ENCODE results near the gene RNF25. TPM values are rescaled to one million over a fixed set of nuclear protein-coding genes. Genes with fewer than 3 reads are reported as not detected.

Gene RNF25
- total and polyA plus RNA-seq, 2 experiments from 2014 or later: 18.3 to 22.2 TPM

DNA sequence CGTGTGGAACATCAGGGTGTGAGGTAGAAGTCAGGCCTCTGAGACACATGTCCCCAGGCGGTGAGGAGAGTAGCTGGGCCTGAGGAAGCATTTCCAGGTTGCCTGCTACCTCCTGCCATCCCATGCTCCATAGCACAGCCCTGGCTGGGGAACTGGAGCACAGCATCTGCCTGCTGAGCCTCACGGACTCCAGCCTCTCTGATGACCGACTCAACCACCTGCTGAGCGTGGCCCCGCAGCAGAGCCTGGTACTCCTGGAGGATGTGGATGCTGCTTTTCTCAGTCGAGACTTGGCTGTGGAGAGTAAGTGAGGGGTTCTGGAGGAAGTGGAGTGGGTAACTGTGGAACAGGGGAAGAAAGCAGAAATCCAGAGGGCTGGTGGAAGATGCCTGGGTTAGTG, 9.4 kb downstream of the RNF25 start (continued):
- TF ChIP-seq, protein P1, sequence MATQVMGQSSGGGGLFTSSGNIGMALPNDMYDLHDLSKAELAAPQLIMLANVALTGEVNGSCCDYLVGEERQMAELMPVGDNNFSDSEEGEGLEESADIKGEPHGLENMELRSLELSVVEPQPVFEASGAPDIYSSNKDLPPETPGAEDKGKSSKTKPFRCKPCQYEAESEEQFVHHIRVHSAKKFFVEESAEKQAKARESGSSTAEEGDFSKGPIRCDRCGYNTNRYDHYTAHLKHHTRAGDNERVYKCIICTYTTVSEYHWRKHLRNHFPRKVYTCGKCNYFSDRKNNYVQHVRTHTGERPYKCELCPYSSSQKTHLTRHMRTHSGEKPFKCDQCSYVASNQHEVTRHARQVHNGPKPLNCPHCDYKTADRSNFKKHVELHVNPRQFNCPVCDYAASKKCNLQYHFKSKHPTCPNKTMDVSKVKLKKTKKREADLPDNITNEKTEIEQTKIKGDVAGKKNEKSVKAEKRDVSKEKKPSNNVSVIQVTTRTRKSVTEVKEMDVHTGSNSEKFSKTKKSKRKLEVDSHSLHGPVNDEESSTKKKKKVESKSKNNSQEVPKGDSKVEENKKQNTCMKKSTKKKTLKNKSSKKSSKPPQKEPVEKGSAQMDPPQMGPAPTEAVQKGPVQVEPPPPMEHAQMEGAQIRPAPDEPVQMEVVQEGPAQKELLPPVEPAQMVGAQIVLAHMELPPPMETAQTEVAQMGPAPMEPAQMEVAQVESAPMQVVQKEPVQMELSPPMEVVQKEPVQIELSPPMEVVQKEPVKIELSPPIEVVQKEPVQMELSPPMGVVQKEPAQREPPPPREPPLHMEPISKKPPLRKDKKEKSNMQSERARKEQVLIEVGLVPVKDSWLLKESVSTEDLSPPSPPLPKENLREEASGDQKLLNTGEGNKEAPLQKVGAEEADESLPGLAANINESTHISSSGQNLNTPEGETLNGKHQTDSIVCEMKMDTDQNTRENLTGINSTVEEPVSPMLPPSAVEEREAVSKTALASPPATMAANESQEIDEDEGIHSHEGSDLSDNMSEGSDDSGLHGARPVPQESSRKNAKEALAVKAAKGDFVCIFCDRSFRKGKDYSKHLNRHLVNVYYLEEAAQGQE (IDR thresholded peaks at IDR 0.05; ENCODE audit: unreplicated experiment): no peak
- TF ChIP-seq NANOG (IDR thresholded peaks at IDR 0.05; ENCODE audit: borderline replicate concordance) (no peak), EZH2 (IDR thresholded peaks at IDR 0.05; ENCODE audit: low read depth, unreplicated experiment) (no peak)

DNA sequence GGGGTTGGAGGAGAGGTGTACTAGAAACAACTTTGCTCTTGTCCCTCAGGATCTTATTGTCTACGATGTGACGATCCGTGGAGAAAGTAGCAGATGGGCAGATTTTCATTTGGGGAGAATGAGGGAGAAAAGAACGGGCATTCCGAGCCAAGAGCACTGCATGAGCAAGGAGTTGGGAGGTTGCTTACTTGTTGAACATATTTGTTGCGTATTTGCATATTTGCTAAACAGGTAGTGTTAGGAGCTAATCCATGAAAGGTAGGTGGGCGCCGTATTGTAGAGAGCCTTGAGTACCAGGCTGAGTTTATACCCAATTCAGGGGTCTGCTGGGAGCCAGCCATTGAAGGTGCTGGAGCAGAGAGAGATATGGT, 11.8 kb downstream of the RNF25 start:
- H2AFZ ChIP-seq: peak overlapping the region; percentile 98
- no peaks in the 10 kb centered on the region for H3K27me3 Mint-ChIP-seq (ENCODE audit: insufficient read depth, low read depth, poor library complexity)
- peaks cover 19% of the 10 kb centered on the region for H4K20me1 ChIP-seq (replicated peaks; ENCODE audit: insufficient read depth)
- no peaks in the 10 kb centered on the region for H3K27me3 ChIP-seq (ENCODE audit: insufficient read depth)
- DNase-seq (ENCODE audit: low spot score) (no peak), ATAC-seq (no peak)
- no peak overlapping the region for H3K27ac ChIP-seq (ENCODE audit: low read depth)
- H3K4me2 ChIP-seq: peak overlapping the region; percentile 95
- peak overlapping the region; percentile 97 for H3K4me3 ChIP-seq
- peaks cover 58% of the 10 kb centered on the region for H3K36me3 Mint-ChIP-seq (ENCODE audit: low read depth)
- peaks cover 5% of the 10 kb centered on the region for H3K4me1 ChIP-seq (ENCODE audit: insufficient read depth)
- H3K4me3 Mint-ChIP-seq: peak overlapping the region; percentile 95
- peak overlapping the region; percentile 89; the same call in 1 of the 2 replicates for H3K27ac Mint-ChIP-seq
- peaks cover 21% of the 10 kb centered on the region for H3K36me3 ChIP-seq (ENCODE audit: insufficient read depth)
- H3K79me2 ChIP-seq (replicated peaks; ENCODE audit: insufficient read depth): peaks cover 16% of the 10 kb centered on the region
- H3F3A ChIP-seq (replicated peaks; ENCODE audit: low read depth): 0 out of 2 replicates have a peak, but pooled peaks cover 12% of the 10 kb centered on the region
- H3K9me2 ChIP-seq (ENCODE audit: insufficient read depth): no peaks in the 10 kb centered on the region
- H3K4me1 Mint-ChIP-seq: peaks cover 8% of the 10 kb centered on the region
- no peaks in the 10 kb centered on the region for H3K9me3 Mint-ChIP-seq
- TF ChIP-seq, protein P2, sequence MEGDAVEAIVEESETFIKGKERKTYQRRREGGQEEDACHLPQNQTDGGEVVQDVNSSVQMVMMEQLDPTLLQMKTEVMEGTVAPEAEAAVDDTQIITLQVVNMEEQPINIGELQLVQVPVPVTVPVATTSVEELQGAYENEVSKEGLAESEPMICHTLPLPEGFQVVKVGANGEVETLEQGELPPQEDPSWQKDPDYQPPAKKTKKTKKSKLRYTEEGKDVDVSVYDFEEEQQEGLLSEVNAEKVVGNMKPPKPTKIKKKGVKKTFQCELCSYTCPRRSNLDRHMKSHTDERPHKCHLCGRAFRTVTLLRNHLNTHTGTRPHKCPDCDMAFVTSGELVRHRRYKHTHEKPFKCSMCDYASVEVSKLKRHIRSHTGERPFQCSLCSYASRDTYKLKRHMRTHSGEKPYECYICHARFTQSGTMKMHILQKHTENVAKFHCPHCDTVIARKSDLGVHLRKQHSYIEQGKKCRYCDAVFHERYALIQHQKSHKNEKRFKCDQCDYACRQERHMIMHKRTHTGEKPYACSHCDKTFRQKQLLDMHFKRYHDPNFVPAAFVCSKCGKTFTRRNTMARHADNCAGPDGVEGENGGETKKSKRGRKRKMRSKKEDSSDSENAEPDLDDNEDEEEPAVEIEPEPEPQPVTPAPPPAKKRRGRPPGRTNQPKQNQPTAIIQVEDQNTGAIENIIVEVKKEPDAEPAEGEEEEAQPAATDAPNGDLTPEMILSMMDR (conservative IDR thresholded peaks at IDR 0.05; ENCODE audit: low read depth in 2 of 2): no peak
- TF ChIP-seq JUNB (IDR thresholded peaks at IDR 0.05; ENCODE audit: unreplicated experiment) (no peak), POLR2AphosphoS5 (IDR thresholded peaks at IDR 0.05; ENCODE audit: low read depth) (no peak), EZH2 (IDR thresholded peaks at IDR 0.05; ENCODE audit: low read depth, unreplicated experiment) (no peak), ZNF331 (CRISPR knock-in tag; IDR thresholded peaks at IDR 0.05; ENCODE audit: low read depth) (no peak), ZNF114 (CRISPR knock-in tag; IDR thresholded peaks at IDR 0.05) (no peak), NANOG (IDR thresholded peaks at IDR 0.05; ENCODE audit: borderline replicate concordance) (no peak), CREB1 (CRISPR knock-in tag; IDR thresholded peaks at IDR 0.05; ENCODE audit: low read depth) (no peak), STAT1 (IDR thresholded peaks at IDR 0.05; ENCODE audit: unreplicated experiment) (no peak)
- TF ChIP-seq, protein P1 (IDR thresholded peaks at IDR 0.05; ENCODE audit: unreplicated experiment): no peak
- TF ChIP-seq, protein P3, sequence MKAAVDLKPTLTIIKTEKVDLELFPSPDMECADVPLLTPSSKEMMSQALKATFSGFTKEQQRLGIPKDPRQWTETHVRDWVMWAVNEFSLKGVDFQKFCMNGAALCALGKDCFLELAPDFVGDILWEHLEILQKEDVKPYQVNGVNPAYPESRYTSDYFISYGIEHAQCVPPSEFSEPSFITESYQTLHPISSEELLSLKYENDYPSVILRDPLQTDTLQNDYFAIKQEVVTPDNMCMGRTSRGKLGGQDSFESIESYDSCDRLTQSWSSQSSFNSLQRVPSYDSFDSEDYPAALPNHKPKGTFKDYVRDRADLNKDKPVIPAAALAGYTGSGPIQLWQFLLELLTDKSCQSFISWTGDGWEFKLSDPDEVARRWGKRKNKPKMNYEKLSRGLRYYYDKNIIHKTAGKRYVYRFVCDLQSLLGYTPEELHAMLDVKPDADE (IDR thresholded peaks at IDR 0.05): no peak

Measured in GM23338 (cell line).